Vagina (tissue), 2 donors: ENCODE data around the gene HCN3.

Source experiments
- CTCF ChIP-seq, 3 experiments: fragments of 450-650 bp in 2 of 3; fragments of 200-600 bp in 1 of 3; sonication (generic) in 1 of 3; IDR thresholded peaks; one replicate each; pipeline ENCODE4 v1.5.1; 2017 to 2019; ENCODE audit warnings: antibody characterized with exemption in 3 of 3, mild to moderate bottlenecking in 2 of 3, moderate library complexity in 2 of 3
- POLR2A ChIP-seq, 2 donors: fragments of 450-650 bp; IDR thresholded peaks; one replicate each; pipeline ENCODE4 v1.6.1; 2017; ENCODE audit warnings: antibody characterized with exemption in 2 of 2, mild to moderate bottlenecking in 2 of 2, moderate library complexity in 2 of 2
- POLR2AphosphoS5 ChIP-seq, 2 donors: sonication (generic); formaldehyde crosslinking; IDR thresholded peaks; one replicate each; pipeline ENCODE4 v1.9.0; 2017; ENCODE audit warnings: antibody characterized with exemption in 2 of 2, mild to moderate bottlenecking in 2 of 2, low read depth in 1 of 2; ENCODE audit not compliant: insufficient read depth in 1 of 2

- TF ChIP-seq CTCF (IDR thresholded peaks at IDR 0.05) (no peak), POLR2AphosphoS5 (IDR thresholded peaks at IDR 0.05; ENCODE audit: insufficient read depth in 1 of 2, low read depth in 1 of 2) (no peak), POLR2A (IDR thresholded peaks at IDR 0.05) (no peak)
Measured at GRCh38 chr1:155247667-155248553, 29.4 kb upstream of the HCN3 start.
